Spleen (tissue), 7 donors: ENCODE data around the gene TNKS1BP1.

ENCODE experiments used
- POLR2A ChIP-seq, 3 donors: fragments of 450-650 bp; IDR thresholded peaks; one replicate each; pipeline ENCODE4 v1.5.1; 2017; ENCODE audit warnings: antibody characterized with exemption in 3 of 3, mild to moderate bottlenecking in 1 of 3
- POLR2AphosphoS5 ChIP-seq, 3 donors: sonication (generic); formaldehyde crosslinking; IDR thresholded peaks; one replicate each; pipeline ENCODE4 v1.5.1; 2017; ENCODE audit warnings: antibody characterized with exemption in 3 of 3
- TF ChIP-seq, protein P1 (sequence below), 11 experiments: fragments of 200-600 bp in 7 of 11; fragments of 450-650 bp in 4 of 11; sonication (generic) in 4 of 11; IDR thresholded peaks in 8 of 11; conservative IDR thresholded peaks in 3 of 11; 1 replicate in 7 of 11; 2 replicates in 4 of 11; pipeline versions ENCODE4 v1.4.0 to v1.8.0; 2016 to 2021; ENCODE audit warnings: antibody characterized with exemption in 11 of 11, inconsistent platforms in 4 of 11, mild to moderate bottlenecking in 1 of 11
- donor health status: DM: no; HTN: no; CAD: no; lungs with moderate emphysema.
- donor health status: DM: no; HTN: no; CAD: no.
- donor health status: DM: no; HTN: no; CAD: no.

DNA sequence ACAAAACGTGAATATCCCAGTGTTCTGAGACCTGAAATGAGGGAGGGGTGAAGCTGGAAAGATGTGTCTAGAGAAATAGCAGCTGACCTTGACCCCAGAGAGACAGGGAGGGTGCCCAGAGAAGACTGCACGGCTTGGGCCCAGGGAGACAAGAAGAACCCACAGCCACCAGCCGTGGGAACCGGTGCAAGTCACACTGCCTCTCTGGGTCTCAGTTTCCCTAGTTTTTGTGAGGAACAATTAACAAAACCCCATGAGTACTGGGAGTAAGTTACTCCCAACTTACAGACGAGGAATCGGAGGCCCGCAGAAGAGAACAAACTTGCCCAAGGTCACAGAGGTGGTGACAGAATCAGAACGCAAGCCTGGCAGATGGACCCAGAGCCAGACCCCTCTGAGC lies 19.2 kb downstream of the TNKS1BP1 start:
- TF ChIP-seq, protein P1, sequence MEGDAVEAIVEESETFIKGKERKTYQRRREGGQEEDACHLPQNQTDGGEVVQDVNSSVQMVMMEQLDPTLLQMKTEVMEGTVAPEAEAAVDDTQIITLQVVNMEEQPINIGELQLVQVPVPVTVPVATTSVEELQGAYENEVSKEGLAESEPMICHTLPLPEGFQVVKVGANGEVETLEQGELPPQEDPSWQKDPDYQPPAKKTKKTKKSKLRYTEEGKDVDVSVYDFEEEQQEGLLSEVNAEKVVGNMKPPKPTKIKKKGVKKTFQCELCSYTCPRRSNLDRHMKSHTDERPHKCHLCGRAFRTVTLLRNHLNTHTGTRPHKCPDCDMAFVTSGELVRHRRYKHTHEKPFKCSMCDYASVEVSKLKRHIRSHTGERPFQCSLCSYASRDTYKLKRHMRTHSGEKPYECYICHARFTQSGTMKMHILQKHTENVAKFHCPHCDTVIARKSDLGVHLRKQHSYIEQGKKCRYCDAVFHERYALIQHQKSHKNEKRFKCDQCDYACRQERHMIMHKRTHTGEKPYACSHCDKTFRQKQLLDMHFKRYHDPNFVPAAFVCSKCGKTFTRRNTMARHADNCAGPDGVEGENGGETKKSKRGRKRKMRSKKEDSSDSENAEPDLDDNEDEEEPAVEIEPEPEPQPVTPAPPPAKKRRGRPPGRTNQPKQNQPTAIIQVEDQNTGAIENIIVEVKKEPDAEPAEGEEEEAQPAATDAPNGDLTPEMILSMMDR (IDR thresholded peaks at IDR 0.05 in 8 of 11, conservative IDR thresholded peaks at IDR 0.05 in 3 of 11) = no peak
- no peak for TF ChIP-seq POLR2A (IDR thresholded peaks at IDR 0.05)
- TF ChIP-seq POLR2AphosphoS5 (IDR thresholded peaks at IDR 0.05) = no peak
